ENCODE data around the gene HDLBP. TPM values are rescaled to one million over a fixed set of nuclear protein-coding genes. Genes with fewer than 3 reads are reported as not detected.

The HDLBP gene
- total RNA-seq, 1 donor from 2014 or later, result 805 TPM

DNA sequence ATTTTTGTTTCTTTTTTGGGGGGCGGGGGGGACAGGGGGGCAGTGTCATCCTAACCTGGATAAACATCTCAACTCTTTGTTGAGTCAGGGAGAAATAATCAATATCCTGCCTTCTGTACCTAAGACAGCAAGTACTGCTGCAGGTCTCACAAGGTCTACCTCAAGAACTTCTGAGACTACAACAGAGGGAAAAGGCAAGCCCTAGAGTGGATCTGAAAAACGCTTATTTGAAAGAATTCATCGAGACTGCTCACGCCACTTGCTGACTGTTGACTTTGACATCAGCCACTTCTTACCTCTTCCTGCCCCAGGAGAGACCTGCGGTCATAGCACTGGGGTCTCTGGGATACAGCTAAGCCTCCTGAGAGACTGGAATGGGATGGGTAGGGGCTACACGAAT, 8.4 kb downstream of the HDLBP start:
- Histone ChIP-seq H3K27me3 (ENCODE audit: control insufficient read depth, insufficient read depth, low read length) (no peaks in the 10 kb centered on the region), H3K36me3 (ENCODE audit: control insufficient read depth, insufficient read depth, low read length) (peaks cover 2% of the 10 kb centered on the region), H3K4me3 (ENCODE audit: low read depth, low read length) (no peak overlapping the region)
- no peak for DNase-seq (ENCODE audit: low read depth)
- TF ChIP-seq, protein P1, sequence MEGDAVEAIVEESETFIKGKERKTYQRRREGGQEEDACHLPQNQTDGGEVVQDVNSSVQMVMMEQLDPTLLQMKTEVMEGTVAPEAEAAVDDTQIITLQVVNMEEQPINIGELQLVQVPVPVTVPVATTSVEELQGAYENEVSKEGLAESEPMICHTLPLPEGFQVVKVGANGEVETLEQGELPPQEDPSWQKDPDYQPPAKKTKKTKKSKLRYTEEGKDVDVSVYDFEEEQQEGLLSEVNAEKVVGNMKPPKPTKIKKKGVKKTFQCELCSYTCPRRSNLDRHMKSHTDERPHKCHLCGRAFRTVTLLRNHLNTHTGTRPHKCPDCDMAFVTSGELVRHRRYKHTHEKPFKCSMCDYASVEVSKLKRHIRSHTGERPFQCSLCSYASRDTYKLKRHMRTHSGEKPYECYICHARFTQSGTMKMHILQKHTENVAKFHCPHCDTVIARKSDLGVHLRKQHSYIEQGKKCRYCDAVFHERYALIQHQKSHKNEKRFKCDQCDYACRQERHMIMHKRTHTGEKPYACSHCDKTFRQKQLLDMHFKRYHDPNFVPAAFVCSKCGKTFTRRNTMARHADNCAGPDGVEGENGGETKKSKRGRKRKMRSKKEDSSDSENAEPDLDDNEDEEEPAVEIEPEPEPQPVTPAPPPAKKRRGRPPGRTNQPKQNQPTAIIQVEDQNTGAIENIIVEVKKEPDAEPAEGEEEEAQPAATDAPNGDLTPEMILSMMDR (IDR thresholded peaks at IDR 0.05; ENCODE audit: insufficient read depth, low read length, severe bottlenecking), result no peak
- no peak for FAIRE-seq

DNA sequence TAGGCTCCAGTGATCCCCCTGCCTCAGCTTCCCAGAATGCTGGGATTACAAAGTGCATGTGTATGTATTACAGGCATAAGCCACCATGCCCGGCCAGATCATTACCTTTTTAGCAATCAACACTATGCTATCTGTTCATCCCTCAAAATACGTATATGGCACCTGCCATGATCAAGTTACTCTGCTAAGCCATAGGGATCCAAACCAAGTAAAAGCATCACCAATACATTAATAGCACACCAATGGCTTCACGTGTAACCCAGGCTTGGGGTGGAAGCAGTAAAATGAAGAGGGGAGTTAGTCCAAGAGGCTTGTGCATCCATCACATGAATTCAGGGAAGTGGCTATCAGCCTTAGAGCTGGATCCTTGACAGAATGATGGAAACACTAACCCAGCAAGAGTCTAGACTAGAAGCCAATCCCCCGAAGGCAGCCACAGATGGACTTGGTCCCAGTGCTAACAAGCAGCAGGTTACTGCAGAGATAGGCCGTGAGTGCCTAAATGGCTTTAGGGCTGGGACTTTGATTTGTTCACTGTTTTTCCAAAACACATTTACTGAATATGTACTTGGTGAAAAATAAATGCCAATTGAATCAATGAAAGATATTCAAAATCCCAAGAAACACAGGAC, 11.3 kb downstream of the HDLBP start:
- TF ChIP-seq, protein P1 (IDR thresholded peaks at IDR 0.05; ENCODE audit: insufficient read depth, low read length, severe bottlenecking), result no peak
- Histone ChIP-seq H3K27me3 (ENCODE audit: control insufficient read depth, insufficient read depth, low read length) (no peaks in the 10 kb centered on the region), H3K36me3 (ENCODE audit: control insufficient read depth, insufficient read depth, low read length) (peaks cover 2% of the 10 kb centered on the region), H3K4me3 (ENCODE audit: low read depth, low read length) (no peak overlapping the region)
- FAIRE-seq, result no peak
- DNase-seq (ENCODE audit: low read depth), result no peak

DNA sequence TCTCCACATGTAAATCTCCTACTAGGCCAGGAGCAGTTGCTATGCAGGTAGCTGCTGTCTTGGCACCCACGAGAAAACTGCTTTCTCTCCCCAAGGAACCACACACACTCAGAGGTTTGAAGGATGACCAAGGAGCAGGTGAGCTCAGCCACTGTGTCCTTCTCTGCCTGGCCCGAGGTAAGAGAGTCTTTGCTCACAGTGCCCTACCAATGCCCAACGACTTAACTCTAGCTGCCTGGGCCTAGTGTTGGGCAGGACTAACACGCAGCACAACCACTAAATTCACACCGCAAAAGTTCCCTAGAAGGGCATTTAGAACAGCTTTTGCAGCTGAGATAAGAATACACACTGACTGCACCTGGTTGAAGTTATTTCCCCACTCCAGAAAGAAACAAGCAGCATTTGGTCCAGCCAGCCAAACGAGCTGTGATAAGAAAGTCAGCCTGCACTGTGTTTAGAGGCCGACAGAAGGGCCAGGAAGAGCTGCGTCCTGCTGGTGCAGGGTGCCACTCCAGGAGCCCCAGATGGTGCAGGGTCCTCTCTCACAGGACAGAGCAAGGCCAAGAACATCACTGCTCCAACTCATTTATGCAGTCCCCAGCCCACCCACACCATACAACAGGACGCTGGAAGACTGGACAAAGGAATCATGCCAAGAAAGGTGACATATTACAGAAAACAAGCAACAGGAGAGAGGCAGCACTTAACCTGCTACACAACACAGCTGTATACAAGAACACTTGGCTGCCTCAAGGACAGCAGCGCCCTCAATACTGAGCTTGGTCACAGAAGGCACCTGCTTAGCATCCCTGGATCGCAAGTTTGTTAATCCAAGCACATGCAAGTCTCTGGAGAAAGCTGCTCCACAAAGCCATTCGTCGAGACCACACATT, 12.5 kb downstream of the HDLBP start:
- TF ChIP-seq, protein P1 (IDR thresholded peaks at IDR 0.05; ENCODE audit: insufficient read depth, low read length, severe bottlenecking), result no peak
- DNase-seq (ENCODE audit: low read depth) (no peak), FAIRE-seq (no peak)
- H3K4me3 ChIP-seq (ENCODE audit: low read depth, low read length), result no peak overlapping the region
- H3K27me3 ChIP-seq (ENCODE audit: control insufficient read depth, insufficient read depth, low read length), result no peaks in the 10 kb centered on the region
- H3K36me3 ChIP-seq (ENCODE audit: control insufficient read depth, insufficient read depth, low read length), result no peaks in the 10 kb centered on the region

DNA sequence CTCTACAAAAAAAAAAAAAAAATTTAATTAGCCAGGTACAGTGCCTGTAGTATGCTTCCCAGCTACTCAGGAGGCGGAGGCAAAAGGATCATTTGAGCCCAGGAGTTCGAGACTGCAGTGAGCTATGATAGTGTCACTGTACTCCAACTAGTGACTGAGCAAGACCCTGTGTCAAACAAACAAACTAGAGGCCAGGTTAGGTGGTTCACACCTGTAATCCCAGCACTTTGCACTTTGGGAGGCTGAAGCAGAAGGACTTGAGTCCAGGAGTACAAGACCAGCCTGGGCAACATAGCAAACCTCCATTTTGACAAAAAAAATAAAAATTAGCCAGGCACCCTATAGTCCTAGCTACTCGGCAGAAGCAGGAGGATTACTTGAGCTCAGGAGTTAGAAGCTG, 13.4 kb downstream of the HDLBP start:
- no peak for DNase-seq (ENCODE audit: low read depth)
- no peak for FAIRE-seq
- Histone ChIP-seq H3K36me3 (ENCODE audit: control insufficient read depth, insufficient read depth, low read length) (no peaks in the 10 kb centered on the region), H3K27me3 (ENCODE audit: control insufficient read depth, insufficient read depth, low read length) (no peaks in the 10 kb centered on the region), H3K4me3 (ENCODE audit: low read depth, low read length) (no peak overlapping the region)
- TF ChIP-seq, protein P1 (IDR thresholded peaks at IDR 0.05; ENCODE audit: insufficient read depth, low read length, severe bottlenecking), result no peak

DNA sequence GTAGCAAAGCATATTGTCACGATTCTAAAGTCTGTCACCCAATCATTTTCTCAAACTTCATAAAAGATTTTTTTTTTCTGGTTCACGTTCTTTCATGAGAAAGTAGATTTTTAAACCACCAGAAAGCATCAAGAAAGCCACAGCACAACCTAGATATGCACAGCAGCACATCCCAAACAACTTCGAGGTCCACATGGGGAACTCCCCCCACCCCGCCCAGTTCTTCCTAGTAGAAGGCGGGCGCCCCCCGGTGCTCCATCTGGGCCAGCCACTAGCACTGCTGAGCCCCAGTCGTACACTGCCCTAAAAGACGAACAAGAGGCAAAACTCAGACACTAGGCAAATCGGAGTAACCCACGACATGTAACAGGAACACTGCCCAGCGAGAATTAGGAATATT, 15.5 kb downstream of the HDLBP start:
- Histone ChIP-seq H3K36me3 (ENCODE audit: control insufficient read depth, insufficient read depth, low read length) (no peaks in the 10 kb centered on the region), H3K27me3 (ENCODE audit: control insufficient read depth, insufficient read depth, low read length) (no peaks in the 10 kb centered on the region), H3K4me3 (ENCODE audit: low read depth, low read length) (no peak overlapping the region)
- DNase-seq (ENCODE audit: low read depth), result no peak
- FAIRE-seq, result no peak
- TF ChIP-seq, protein P1 (IDR thresholded peaks at IDR 0.05; ENCODE audit: insufficient read depth, low read length, severe bottlenecking), result no peak

Data from bronchial epithelial cell (primary cell).